Ureter (tissue), 1 donor: ENCODE data around the gene PTCSC3. TPM values are rescaled to one million over a fixed set of nuclear protein-coding genes. Genes with fewer than 3 reads are reported as not detected.

Experiments used
- total RNA-seq: library from RNA; stranded (reverse); gene quantifications from one replicate; pipeline ENCODE4 v1.2.4, GENCODE V29; 2023
- donor health status: DM: yes; HTN: yes; CAD: no.

The PTCSC3 gene
- total RNA-seq, 1 donor from 2014 or later: not detected

Other genes starting within 250 kb of the PTCSC3 start
- gene MBIP, start 143.9 kb upstream of the PTCSC3 start, total RNA-seq: 24.9 TPM